WTC11 (cell line): Measurements from ENCODE around the gene TMEM175. TPM values are rescaled to one million over a fixed set of nuclear protein-coding genes. Genes with fewer than 3 reads are reported as not detected.

Experiments
- ATAC-seq: fragments of 200-7000 bp; cut with Tn5 transposase; 2 replicates; pipeline ENCODE4 v1.10.0; 2021; ENCODE audit warnings: mild to moderate bottlenecking, moderate library complexity
- CTCF ChIA-PET: fragments of 300-600 bp; sonication (Branson Sonifier 250); formaldehyde crosslinking; loops from one replicate; lab custom pipeline; 2021; ENCODE audit warnings: antibody characterized with exemption; lab: Charles Lee
- POLR2A ChIA-PET: fragments of 350-600 bp; sonication (Branson Sonifier 250); formaldehyde crosslinking; loops from one replicate; lab custom pipeline; 2021; ENCODE audit warnings: antibody characterized with exemption; lab: Charles Lee
- DNase-seq: peaks from one replicate; pipeline ENCODE4 v3.0.0; 2021; ENCODE audit warnings: low spot score
- H3K27ac Mint-ChIP-seq: 2 replicates; pipeline ENCODE4 v1.8.0; 2021; ENCODE audit warnings: mixed read lengths
- H3K27me3 Mint-ChIP-seq: 2 replicates; pipeline ENCODE4 v1.8.0; 2021; ENCODE audit warnings: low read depth, mild to moderate bottlenecking, moderate library complexity, mixed read lengths
- H3K36me3 Mint-ChIP-seq: 2 replicates; pipeline ENCODE4 v1.8.0; 2021; ENCODE audit warnings: mixed read lengths
- H3K4me1 Mint-ChIP-seq: 2 replicates; pipeline ENCODE4 v1.8.0; 2022; ENCODE audit warnings: mixed read lengths
- H3K4me3 Mint-ChIP-seq: 2 replicates; pipeline ENCODE4 v1.8.0; 2021; ENCODE audit warnings: mild to moderate bottlenecking, moderate library complexity, mixed read lengths
- H3K9me3 Mint-ChIP-seq: 2 replicates; pipeline ENCODE4 v1.8.0; 2021; ENCODE audit warnings: mixed read lengths
- ATF1 ChIP-seq: sonication (generic); formaldehyde crosslinking; IDR thresholded peaks from 2 replicates; pipeline ENCODE4 v1.8.1; 2023; ENCODE audit warnings: mild to moderate bottlenecking, moderate library complexity, missing genetic modification reagents
- ELF4 ChIP-seq: sonication (generic); formaldehyde crosslinking; IDR thresholded peaks from 2 replicates; pipeline ENCODE4 v1.8.1; 2022; ENCODE audit warnings: low read depth, mild to moderate bottlenecking, moderate library complexity, missing genetic modification reagents
- IRF2 ChIP-seq: sonication (generic); formaldehyde crosslinking; IDR thresholded peaks from 2 replicates; pipeline ENCODE4 v1.8.0; 2022; ENCODE audit warnings: low read depth, missing genetic modification reagents, borderline replicate concordance
- NFYB ChIP-seq: sonication (generic); formaldehyde crosslinking; conservative IDR thresholded peaks from 2 replicates; pipeline ENCODE4 v1.8.0; 2022; ENCODE audit warnings: low read depth, missing genetic modification reagents
- NR1H2 ChIP-seq: sonication (generic); formaldehyde crosslinking; IDR thresholded peaks from 2 replicates; pipeline ENCODE4 v1.9.0; 2021; ENCODE audit warnings: mild to moderate bottlenecking, moderate library complexity, missing genetic modification reagents
- NR2C2 ChIP-seq: sonication (generic); formaldehyde crosslinking; IDR thresholded peaks from 2 replicates; pipeline ENCODE4 v1.8.0; 2022; ENCODE audit warnings: mild to moderate bottlenecking, missing genetic modification reagents
- OVOL2 ChIP-seq: fragments of 250-450 bp; sonication (Bioruptor Pico); IDR thresholded peaks from 2 replicates; pipeline ENCODE4 v1.9.0; 2021; ENCODE audit warnings: mild to moderate bottlenecking, borderline replicate concordance
- PREB ChIP-seq: sonication (generic); formaldehyde crosslinking; IDR thresholded peaks from 2 replicates; pipeline ENCODE4 v1.8.1; 2022; ENCODE audit warnings: mild to moderate bottlenecking, missing genetic modification reagents, moderate library complexity, borderline replicate concordance
- PRRX2 ChIP-seq: fragments of 250-450 bp; sonication (Bioruptor Pico); IDR thresholded peaks from 2 replicates; pipeline ENCODE4 v1.8.0; 2021; ENCODE audit warnings: mild to moderate bottlenecking
- SMAD4 ChIP-seq: sonication (generic); formaldehyde crosslinking; IDR thresholded peaks from 2 replicates; pipeline ENCODE4 v1.8.0; 2022; ENCODE audit warnings: mild to moderate bottlenecking, missing genetic modification reagents
- SOX15 ChIP-seq: fragments of 250-450 bp; sonication (Bioruptor Pico); IDR thresholded peaks from 2 replicates; pipeline ENCODE4 v1.9.0; 2021; ENCODE audit warnings: mild to moderate bottlenecking
- TEAD4 ChIP-seq: sonication (generic); formaldehyde crosslinking; IDR thresholded peaks from 2 replicates; pipeline ENCODE4 v1.8.0; 2022; ENCODE audit warnings: mild to moderate bottlenecking, missing genetic modification reagents
- USF1 ChIP-seq: sonication (generic); formaldehyde crosslinking; IDR thresholded peaks from 2 replicates; pipeline ENCODE4 v1.8.0; 2022; ENCODE audit warnings: mild to moderate bottlenecking, missing genetic modification reagents
- ZNF138 ChIP-seq: sonication (generic); formaldehyde crosslinking; conservative IDR thresholded peaks from 2 replicates; pipeline ENCODE4 v1.8.1; 2022; ENCODE audit warnings: mild to moderate bottlenecking, moderate library complexity, missing genetic modification reagents
- ZNF263 ChIP-seq: sonication (generic); formaldehyde crosslinking; IDR thresholded peaks from 2 replicates; pipeline ENCODE4 v1.8.1; 2022; ENCODE audit warnings: low read depth, mild to moderate bottlenecking, moderate library complexity, missing genetic modification reagents
- ZNF423 ChIP-seq: fragments of 250-450 bp; sonication (Bioruptor Pico); IDR thresholded peaks from 2 replicates; pipeline ENCODE4 v2.1.2; 2022; ENCODE audit warnings: mild to moderate bottlenecking, moderate library complexity
- total RNA-seq: library from RNA; stranded (reverse); gene quantifications from 3 replicates; pipeline ENCODE4 v1.2.3, GENCODE V29; 2021

Gene TMEM175
- total RNA-seq, 1 experiment from 2014 or later: 9.2 TPM

- ATAC-seq (no peak), DNase-seq (no peak)
- Mint-ChIP-seq H3K36me3 (no peaks in the 10 kb centered on the region), H3K4me1 (no peaks in the 10 kb centered on the region), H3K27ac (no peak overlapping the region), H3K4me3 (no peak overlapping the region), H3K27me3 (peaks cover 21% of the 10 kb centered on the region), H3K9me3 (no peaks in the 10 kb centered on the region)
- no peak for TF ChIP-seq ZNF263 (CRISPR knock-in tag)
- TF ChIP-seq PREB (CRISPR knock-in tag): no peak
- TF ChIP-seq ZNF423 (CRISPR knock-in tag): 0 out of 2 replicates have a peak, but pooled peaks have one; percentile 2
- TF ChIP-seq NR1H2 (CRISPR knock-in tag): no peak
- CTCF ChIA-PET: interaction anchor here (1.4 kb wide), 1 partner anchor 19 kb away, joined by 3 read pairs; the partner anchor contains the start of gene IDUA
- POLR2A ChIA-PET: no interaction called here
Measured at GRCh38 chr4:968221-968620, 36.0 kb downstream of the TMEM175 start.

- Mint-ChIP-seq H3K9me3 (no peaks in the 10 kb centered on the region), H3K36me3 (no peaks in the 10 kb centered on the region), H3K4me1 (no peaks in the 10 kb centered on the region)
- POLR2A ChIA-PET: no interaction called here
- DNase-seq: no peak
- 0 out of 2 replicates have a peak, but pooled peaks have one; percentile 17 for TF ChIP-seq ATF1 (CRISPR knock-in tag)
- TF ChIP-seq SMAD4 (CRISPR knock-in tag): no peak
- TF ChIP-seq, all 79 proteins: peak for 1
- CTCF ChIA-PET: interaction anchor here (1.4 kb wide), 1 partner anchor 18 kb away, joined by 3 read pairs; the partner anchor contains the start of gene IDUA
- no peak overlapping the region for H3K27ac Mint-ChIP-seq
- H3K27me3 Mint-ChIP-seq: peaks cover 21% of the 10 kb centered on the region
- no peak overlapping the region for H3K4me3 Mint-ChIP-seq
- no peak for ATAC-seq
Measured at GRCh38 chr4:968621-969394, 36.5 kb downstream of the TMEM175 start.

- Mint-ChIP-seq H3K9me3 (peaks cover 1% of the 10 kb centered on the region; the same call in 1 of the 2 replicates), H3K36me3 (no peaks in the 10 kb centered on the region), H3K27me3 (peaks cover 31% of the 10 kb centered on the region), H3K27ac (no peak overlapping the region), H3K4me3 (no peak overlapping the region), H3K4me1 (no peaks in the 10 kb centered on the region)
- CTCF ChIA-PET: no interaction called here
- TF ChIP-seq USF1 (CRISPR knock-in tag): no peak
- no peak for TF ChIP-seq IRF2 (CRISPR knock-in tag)
- no peak for TF ChIP-seq ZNF138 (CRISPR knock-in tag)
- TF ChIP-seq NFYB (CRISPR knock-in tag): no peak
- TF ChIP-seq TEAD4 (CRISPR knock-in tag): no peak
- TF ChIP-seq NR2C2 (CRISPR knock-in tag): no peak
- no peak for TF ChIP-seq SOX15 (CRISPR knock-in tag)
- TF ChIP-seq OVOL2 (CRISPR knock-in tag): no peak
- no peak for TF ChIP-seq ELF4 (CRISPR knock-in tag)
- TF ChIP-seq PRRX2 (CRISPR knock-in tag): no peak
- POLR2A ChIA-PET: interaction anchor here (0.6 to 0.7 kb wide), 2 partner anchors 69 to 102 kb away, joined by 3 read pairs; no protein-coding TSS in a partner anchor
- DNase-seq (no peak), ATAC-seq (no peak)
Measured at GRCh38 chr4:970046-970745, 37.9 kb downstream of the TMEM175 start.
